GM12892 (cell line): ENCODE measurements around the gene AASDH.

Source experiments
- POLR2A ChIP-seq: IDR thresholded peaks from 2 replicates; pipeline ENCODE4 v1.6.1; 2011; ENCODE audit warnings: low read depth, low read length, control low read depth
- POLR2AphosphoS5 ChIP-seq: IDR thresholded peaks from 2 replicates; pipeline ENCODE4 v1.6.1; 2011; ENCODE audit warnings: low read depth, low read length, control low read depth
- TAF1 ChIP-seq: IDR thresholded peaks from 2 replicates; pipeline ENCODE4 v1.6.1; 2011; ENCODE audit warnings: low read depth, mild to moderate bottlenecking, control low read depth, low read length, borderline replicate concordance

DNA sequence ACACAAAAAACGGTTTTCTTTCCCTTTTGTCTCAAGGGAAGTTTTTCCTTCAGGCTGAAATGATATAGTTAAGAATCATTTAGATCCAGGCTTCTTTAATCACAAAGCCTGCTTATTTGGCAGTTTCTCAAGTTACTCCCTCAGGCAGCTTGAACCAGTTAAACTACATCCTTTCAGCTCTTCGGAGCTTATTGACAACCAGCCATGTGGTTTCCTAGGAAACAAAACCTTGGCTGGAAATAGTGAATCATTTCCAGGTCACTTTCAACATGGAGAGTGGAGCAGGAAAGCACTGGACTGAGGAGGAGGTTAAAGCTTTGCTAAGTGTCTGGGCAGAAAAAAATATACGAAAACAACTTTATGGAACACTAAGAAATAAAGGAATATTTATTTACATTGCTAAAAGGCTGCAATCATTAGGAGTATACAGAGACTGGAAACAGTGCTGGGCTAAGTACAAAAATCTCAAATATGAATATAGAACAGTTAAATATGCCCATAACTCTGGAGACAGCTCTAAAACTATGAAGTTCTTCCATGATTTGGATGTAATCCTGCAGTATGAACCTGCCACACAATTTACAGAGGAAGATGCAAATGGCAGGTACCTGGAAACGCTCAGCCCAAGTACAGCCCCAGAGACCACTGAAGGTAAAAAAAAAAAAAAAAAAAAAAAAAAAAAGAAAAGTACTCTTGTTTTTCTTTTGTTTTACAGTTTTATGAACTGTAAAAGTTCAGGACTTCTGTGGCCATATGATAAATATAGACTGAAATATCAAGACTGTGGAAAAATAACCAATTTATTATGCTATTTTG is 23.2 kb upstream of the AASDH start:
- TF ChIP-seq POLR2A (no peak), TAF1 (no peak), POLR2AphosphoS5 (no peak)
